Activated gamma-delta T cell treated with anti-CD3 and anti-CD28 coated beads, Interleukin-2, amount 50 U/mL, for 16 hours (primary cell): Measurements from ENCODE around the gene GSX2.
A peak's percentile ranks its signal among the peaks of the same experiment; 100 is the strongest.
"Not testable (repeated sequence)": the region's sequence is repeated elsewhere in the genome, so short reads cannot be mapped to it uniquely, and the experiment has no call there.

ENCODE experiments used
- DNase-seq: peaks from one replicate; pipeline ENCODE4 v3.0.0-alpha.2; 2020; ENCODE audit warnings: low read depth

GSX2 gene

GRCh38 chr4:54099748-54100574, at the start of gene GSX2:
Gene GSX2 (plus strand): TSS chr4:54100163. CDS start chr4:54100345, 182 bp downstream.
- DNase-seq = no peak

GRCh38 chr4:54050214-54050904, 49.6 kb upstream of the GSX2 start:
- DNase-seq = no peak

DNA sequence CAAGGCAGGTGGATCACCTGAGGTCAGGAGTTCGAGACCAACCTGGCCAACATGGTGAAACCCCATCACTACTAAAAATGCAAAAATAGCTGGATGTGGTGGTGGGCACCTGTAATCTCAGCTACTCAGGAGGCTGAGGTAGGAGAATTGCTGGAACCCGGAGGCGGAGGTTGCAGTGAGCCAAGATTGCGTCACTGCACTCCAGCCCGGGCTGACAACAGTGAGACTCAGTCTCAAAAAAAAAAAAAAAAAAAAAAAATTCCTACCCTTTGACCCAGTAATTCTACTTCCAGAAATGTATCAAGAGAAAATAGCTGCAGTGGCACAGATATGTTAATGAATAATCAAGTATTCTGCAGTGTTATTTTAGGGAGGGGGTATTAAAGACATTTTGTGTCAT, 46.6 kb upstream of the GSX2 start:
- DNase-seq = not testable (repeated sequence)

GRCh38 chr4:54054501-54054900, 45.5 kb upstream of the GSX2 start:
- DNase-seq = no peak

DNA sequence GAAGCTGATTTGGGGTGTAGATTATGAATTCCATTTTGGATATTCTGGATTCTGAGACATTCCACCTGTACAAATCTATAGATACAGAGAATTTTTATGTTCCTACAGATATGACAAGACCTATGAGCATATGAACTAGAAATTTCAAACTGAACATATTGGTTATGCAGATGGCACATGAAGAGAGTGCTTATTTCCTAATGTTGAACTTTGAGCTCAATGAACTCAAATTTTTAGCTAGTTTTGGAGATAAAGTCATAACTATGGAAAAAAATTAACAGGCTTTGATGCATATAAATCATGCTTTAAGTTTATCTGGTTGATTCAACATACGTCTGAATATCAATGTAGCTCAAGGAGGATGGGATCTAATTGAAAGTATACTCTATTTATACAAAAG, 44.5 kb upstream of the GSX2 start:
- DNase-seq = no peak

GRCh38 chr4:54056360-54056759, 43.6 kb upstream of the GSX2 start:
- DNase-seq = no peak

DNA sequence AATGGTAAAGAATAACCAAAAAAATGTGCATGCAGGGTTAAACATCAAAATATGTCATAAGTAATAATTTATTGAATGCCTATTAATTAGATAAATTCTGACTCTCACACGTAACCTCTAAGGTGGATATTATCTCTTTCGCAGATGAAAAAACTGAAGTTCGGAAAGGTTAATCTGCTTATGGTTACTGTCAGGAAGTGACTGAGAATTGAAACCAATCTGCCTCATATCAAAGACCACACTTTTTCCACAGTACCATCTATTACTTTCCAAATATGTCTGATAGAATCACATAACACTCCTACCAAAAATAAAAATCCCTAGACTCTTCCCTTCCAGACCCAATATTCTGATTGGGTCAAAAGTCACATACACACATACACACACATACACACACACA, 41.8 kb upstream of the GSX2 start:
- no peak for DNase-seq

GRCh38 chr4:54060116-54060515, 39.8 kb upstream of the GSX2 start:
- no peak for DNase-seq

DNA sequence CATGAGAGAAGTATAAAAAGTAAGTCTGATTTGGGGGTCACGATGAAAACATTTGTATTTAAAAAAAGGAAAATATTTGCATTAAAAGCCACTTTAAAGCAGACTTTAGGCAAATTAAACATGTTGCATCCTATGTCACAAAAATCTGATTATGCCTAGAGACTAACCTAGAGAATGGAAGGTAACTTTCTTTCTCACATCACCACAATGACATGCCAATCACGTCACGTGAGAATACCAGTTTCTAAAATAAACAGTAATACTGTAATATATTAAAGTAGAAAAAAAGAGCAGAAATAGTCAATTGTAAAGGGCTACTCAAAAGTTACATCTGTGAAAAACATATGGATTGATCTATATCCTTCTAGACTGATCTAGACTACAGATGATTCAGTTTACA, 38.9 kb upstream of the GSX2 start:
- DNase-seq = no peak

DNA sequence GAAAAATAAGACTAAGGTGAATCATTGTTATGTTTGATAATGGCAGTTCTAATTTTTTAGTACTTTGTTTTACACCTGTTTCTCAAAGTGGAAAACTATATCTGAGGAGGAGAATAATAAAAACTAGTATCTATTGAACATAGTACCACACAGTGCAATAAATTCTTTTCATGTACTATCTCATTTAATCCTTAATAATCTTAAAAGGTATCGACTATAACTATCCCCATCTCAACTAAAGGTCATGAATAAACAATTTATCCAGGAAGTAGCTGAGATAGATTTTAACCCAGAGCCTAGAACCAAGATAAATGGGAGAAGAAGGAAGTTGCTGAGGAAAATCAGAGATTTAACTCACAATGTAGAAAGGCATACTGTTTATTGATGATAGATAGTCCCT, 38.1 kb upstream of the GSX2 start:
- DNase-seq = no peak

DNA sequence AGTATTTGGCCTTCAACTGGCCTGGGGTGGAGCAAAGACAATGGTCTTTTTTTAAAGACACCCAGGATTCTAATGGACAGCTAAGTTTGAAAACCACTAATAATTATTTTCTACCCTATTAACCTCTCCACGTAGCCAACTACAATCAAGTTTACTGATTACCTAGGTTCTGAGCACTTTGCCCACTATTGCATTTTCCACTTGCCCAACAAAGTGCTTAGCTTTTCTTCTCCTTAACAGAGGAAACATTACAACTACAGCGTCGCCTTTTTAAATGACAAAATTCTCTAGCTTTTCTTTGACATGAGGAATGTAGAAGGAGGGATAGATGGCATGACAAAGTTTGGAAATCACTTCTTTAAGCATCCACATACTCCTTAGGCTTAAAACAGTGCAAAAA, 37.6 kb upstream of the GSX2 start:
- no peak for DNase-seq

DNA sequence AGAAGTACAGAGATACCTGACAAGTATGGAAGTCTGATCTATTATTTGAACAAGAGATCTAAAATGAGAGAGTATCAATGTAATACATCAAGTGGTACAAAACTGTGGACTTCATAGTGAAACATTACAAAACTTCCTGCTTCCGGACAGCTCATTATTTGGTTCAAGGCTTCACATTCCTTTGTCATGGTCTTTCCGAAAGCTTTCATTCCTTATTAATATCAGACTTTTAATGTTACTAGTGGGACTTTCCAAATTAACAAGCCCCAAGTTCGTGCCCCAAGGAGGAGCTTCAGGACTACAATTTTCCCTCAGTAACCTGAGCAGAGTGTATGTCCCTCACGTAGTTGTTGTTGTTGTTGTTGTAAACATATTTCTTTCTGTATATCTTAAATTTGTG, 36.7 kb upstream of the GSX2 start:
- DNase-seq = no peak

DNA sequence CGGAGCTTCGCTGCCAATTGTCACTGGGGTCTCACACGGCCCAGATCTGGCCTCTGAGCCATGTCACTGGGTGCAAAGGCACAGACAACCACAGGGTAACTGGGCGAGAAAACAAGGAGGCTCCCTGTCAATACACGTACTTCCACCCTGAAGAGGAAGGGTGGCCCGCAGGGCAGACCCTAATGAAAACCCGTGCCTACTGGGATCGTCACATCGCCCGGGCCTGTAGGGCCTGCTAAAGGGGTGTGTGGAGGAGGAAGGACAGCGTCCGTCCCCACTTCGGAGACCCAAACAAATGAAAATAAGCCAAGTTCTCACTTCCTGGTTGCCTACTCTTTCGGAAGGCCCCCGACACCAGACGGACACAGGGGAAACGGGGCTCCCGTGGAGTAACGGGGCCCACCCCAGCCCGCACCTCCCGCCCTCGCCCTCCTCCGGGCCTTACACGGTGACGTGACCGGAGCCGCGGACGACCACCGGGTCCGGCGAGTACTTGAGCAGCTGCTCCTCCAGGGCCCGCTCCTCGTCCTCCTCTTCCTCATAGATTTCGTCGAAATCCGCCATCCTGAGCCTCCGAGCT, 36.1 kb upstream of the GSX2 start:
- DNase-seq = peak; percentile 14

- peak; percentile 94 for DNase-seq
Measured at GRCh38 chr4:54064317-54065111, 35.4 kb upstream of the GSX2 start, which contains the start of gene CHIC2. Gene CHIC2 (minus strand): TSS chr4:54064605. CDS start chr4:54064300, 305 bp downstream.

- DNase-seq = no peak
Measured at GRCh38 chr4:54065282-54066087, 34.5 kb upstream of the GSX2 start.

GRCh38 chr4:54066088-54066415, 33.9 kb upstream of the GSX2 start:
- DNase-seq = no peak

DNA sequence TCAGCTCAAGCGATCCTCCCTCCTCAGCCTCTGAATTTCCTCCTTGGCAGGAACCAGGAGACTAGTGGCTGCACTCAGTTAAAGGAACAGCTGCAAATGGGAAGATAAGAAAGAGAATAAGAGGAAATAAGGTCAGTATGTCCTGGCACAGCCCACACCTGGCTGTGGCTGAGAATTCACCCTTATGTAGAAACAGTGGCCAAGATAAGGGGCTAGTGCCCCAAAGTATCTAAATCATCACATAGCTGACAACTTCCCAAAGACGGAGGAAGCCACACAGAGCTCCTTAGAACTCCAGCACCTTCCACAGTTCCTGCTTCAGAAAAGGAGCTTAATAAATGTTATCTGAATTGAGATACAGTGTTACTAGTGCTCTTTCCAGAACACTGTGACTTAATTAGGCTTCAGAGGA, 33.2 kb upstream of the GSX2 start:
- DNase-seq = no peak

GRCh38 chr4:54067166-54067565, 32.8 kb upstream of the GSX2 start:
- DNase-seq = no peak

- DNase-seq = no peak
Measured at GRCh38 chr4:54073271-54073880, 26.6 kb upstream of the GSX2 start.

GRCh38 chr4:54074381-54074780, 25.6 kb upstream of the GSX2 start:
- no peak for DNase-seq

- no peak for DNase-seq
Measured at GRCh38 chr4:54076673-54077072, 23.3 kb upstream of the GSX2 start.
